SU-DHL-6 (cell line): ENCODE results near the gene DNAJB8.

Source experiments
- CTCF ChIP-seq: fragments of 200-600 bp; sonication (generic); IDR thresholded peaks from one replicate; pipeline ENCODE4 v1.5.1; 2017; ENCODE audit warnings: antibody characterized with exemption, mild to moderate bottlenecking, low read length, moderate library complexity; ENCODE audit not compliant: insufficient read depth, poor library complexity, severe bottlenecking
- EZH2phosphoT487 ChIP-seq: fragments of 200-600 bp; sonication (generic), shearing (Covaris generic); conservative IDR thresholded peaks from 2 replicates; pipeline ENCODE4 v1.6.1; 2018; ENCODE audit warnings: mild to moderate bottlenecking, antibody characterized with exemption, low read length, moderate library complexity, mixed read lengths

- no peak for TF ChIP-seq CTCF
- TF ChIP-seq EZH2phosphoT487: no peak
Observed at GRCh38 chr3:128421966-128422365, 44.7 kb downstream of the DNAJB8 start.
